Fibroblast of the aortic adventitia (primary cell): Measurements from ENCODE around the gene ST6GAL2. TPM values are rescaled to one million over a fixed set of nuclear protein-coding genes. Genes with fewer than 3 reads are reported as not detected.

ENCODE experiments used
- DNase-seq: peaks from one replicate; pipeline ENCODE4 v3.0.0-alpha.2; 2010; ENCODE audit warnings: low read depth
- H3K4me3 ChIP-seq: 2 replicates; pipeline ENCODE4 v1.5.1; 2011; ENCODE audit warnings: low read depth, mild to moderate bottlenecking, control low read depth, low read length, moderate library complexity
- CTCF ChIP-seq: IDR thresholded peaks from 2 replicates; pipeline ENCODE4 v1.5.1; 2011; ENCODE audit warnings: mild to moderate bottlenecking, low read length, control low read depth, inconsistent platforms; ENCODE audit not compliant: insufficient read depth
- total RNA-seq: library from RNA; depleted of rRNA; stranded (reverse); fragments of >200 nt; gene quantifications from 2 replicates; pipeline ENCODE4 v1.2.3, GENCODE V29; 2012; ENCODE audit warnings: low replicate concordance

ST6GAL2 gene
- total RNA-seq, 1 donor: 0.09 TPM

DNA sequence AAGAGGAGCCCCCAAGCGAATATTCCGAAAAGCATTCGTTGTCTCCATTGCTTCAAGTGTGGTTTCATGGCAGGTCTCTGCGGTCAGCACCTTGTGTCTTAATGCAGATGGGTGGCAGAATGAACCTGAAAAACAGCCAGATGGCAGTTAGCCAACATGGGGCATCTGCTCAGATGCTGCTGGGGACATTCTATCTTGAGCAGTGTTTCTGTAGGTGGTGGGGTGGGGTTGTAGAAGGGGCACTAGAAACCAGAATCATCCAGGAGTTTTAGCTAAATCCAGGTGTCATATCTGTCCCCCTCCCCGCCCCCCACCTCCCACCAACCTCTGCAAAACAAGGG is 42.1 kb downstream of the ST6GAL2 start:
- DNase-seq: no peak
- no peak for TF ChIP-seq CTCF
- H3K4me3 ChIP-seq: no peak overlapping the region

GRCh38 chr2:106843001-106843909 is 42.7 kb downstream of the ST6GAL2 start:
- no peak for TF ChIP-seq CTCF
- no peak overlapping the region for H3K4me3 ChIP-seq
- DNase-seq: no peak

DNA sequence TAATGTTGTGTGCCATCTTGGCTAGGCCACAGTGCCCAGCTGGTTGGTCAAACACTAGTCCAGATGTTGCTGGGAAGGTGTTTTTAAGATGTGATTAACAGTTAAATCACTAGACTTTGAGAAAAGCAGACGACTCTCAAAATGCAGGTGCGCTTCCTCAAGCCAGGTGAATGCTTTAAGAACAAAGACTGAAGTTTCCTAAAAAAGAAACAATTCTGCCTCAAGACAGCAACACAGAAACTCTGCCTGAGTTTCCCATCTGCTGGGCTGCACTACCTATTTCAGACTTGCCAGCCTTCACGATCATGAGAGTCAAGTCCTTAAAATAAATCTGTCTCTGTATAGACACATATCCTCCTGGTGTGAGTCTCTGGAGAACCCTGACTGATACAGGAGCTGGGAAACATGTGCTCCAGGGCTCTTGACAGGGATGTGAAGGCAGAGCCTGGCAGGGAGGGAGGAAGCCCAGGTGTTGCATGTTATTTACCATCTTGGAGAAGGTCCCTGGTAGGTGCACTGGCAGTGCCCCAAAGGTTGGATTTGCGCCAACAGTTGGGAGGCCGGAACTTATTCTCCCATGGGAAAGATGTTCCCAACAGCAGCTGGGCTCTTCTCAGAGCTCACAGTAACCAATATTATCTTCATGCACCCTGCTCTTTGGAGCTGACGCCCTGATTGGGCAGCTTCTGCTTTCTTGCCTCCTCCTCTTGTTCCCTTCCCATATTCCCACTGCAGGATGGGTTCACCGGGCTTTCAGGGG is 43.9 kb downstream of the ST6GAL2 start:
- no peak for TF ChIP-seq CTCF
- DNase-seq: no peak
- no peak overlapping the region for H3K4me3 ChIP-seq

- no peak for DNase-seq
- no peak for TF ChIP-seq CTCF
- no peak overlapping the region for H3K4me3 ChIP-seq
Measured at GRCh38 chr2:106840818-106841217, 45.1 kb downstream of the ST6GAL2 start.

DNA sequence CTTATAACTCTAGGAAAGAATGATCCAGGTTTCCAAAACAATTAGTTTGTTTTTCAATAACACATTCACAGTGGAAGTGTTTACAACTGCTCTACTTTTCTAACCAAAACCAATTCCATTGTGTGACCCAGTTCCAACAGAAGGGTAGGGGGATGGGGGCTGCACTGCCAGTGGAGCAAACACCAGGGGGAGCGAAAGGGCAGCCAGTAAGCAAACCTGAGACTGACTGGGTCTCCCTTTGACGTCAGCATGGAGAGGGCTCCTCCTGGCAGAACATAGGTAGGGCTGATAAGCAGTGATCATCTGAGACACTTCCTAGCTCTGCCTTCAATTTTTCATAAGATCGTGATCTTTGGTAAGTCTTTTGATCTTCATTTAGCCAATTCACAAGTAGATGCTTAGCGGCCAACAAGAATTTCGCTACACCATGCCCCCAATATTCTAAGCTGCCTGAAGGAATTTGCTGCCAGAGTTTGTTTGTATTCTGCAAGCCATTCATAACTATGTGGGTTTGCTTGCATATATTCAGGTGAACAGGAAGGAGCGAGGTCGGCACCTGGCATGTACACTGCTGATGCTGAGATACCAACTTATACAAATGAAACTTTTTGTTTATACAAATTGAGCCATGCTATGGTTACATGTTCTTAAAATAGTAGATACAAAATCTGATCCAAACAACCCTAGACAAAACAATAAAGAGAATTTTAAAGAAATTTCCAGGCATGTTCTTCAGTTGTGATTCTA is 45.9 kb downstream of the ST6GAL2 start:
- H3K4me3 ChIP-seq: no peak overlapping the region
- no peak for TF ChIP-seq CTCF
- DNase-seq: no peak

DNA sequence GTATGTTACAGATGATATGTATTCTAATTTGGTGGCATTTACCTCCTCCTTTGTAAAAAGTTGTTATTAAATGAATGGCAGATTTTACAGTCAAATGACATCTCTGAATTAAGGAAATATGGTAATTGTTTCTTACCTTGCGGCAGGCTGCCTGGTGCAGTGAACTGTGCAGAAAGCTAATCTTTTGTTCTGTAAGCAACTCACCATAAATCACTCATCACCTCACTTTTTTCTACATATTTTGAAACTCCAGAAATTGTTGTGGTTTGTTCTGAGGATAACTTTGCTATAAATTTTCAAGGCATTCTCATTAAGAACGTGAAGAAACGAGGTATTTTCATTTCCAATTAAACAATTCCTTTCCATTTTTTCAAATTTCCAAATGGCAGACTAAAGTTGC is 52.7 kb downstream of the ST6GAL2 start:
- TF ChIP-seq CTCF: no peak
- no peak for DNase-seq
- H3K4me3 ChIP-seq: no peak overlapping the region
